Measurements from ENCODE around the gene NT5DC3. TPM values are rescaled to one million over a fixed set of nuclear protein-coding genes. Genes with fewer than 3 reads are reported as not detected.
A peak's percentile ranks its signal among the peaks of the same experiment; 100 is the strongest.

Gene NT5DC3
- total and polyA plus RNA-seq, 2 donors (not counting 3 experiments of a cell fraction or from before 2014, with no cell fraction given), result 1.5 to 6.7 TPM

GRCh38 chr12:103774977-103775560 lies 66.0 kb downstream of the NT5DC3 start:
- no peak for TF ChIP-seq POLR2A (IDR thresholded peaks at IDR 0.05; ENCODE audit: low read depth, low read length)
- TF ChIP-seq GATA2 (IDR thresholded peaks at IDR 0.05; ENCODE audit: insufficient read depth, insufficient read length, low read depth, low read length), result no peak
- TF ChIP-seq FOS (IDR thresholded peaks at IDR 0.05; ENCODE audit: borderline replicate concordance, insufficient read depth, low read length), result no peak
- no peak for TF ChIP-seq CTCF (IDR thresholded peaks at IDR 0.05; ENCODE audit: extremely low read depth in 1 of 2, insufficient read depth in 1 of 2, low read depth in 1 of 2, low read length in 2 of 2)
- TF ChIP-seq JUN (IDR thresholded peaks at IDR 0.05; ENCODE audit: borderline replicate concordance, insufficient read depth, insufficient read length, low read depth), result no peak
- no peak for TF ChIP-seq EZH2 (IDR thresholded peaks at IDR 0.05; ENCODE audit: borderline replicate concordance, low read depth, low read length, severe bottlenecking)
- no peak for TF ChIP-seq MYC (IDR thresholded peaks at IDR 0.05; ENCODE audit: low read depth, low read length)
- TF ChIP-seq POLR2AphosphoS5 (IDR thresholded peaks at IDR 0.05; ENCODE audit: insufficient read depth, low read depth, low read length), result no peak
- no peak for TF ChIP-seq MAX (IDR thresholded peaks at IDR 0.05; ENCODE audit: insufficient read depth, insufficient read length)
- H4K20me1 ChIP-seq (replicated peaks; ENCODE audit: control insufficient read depth, extremely low read depth, insufficient read depth, low read length), result no peaks in the 10 kb centered on the region
- no peak overlapping the region for H3K9ac ChIP-seq (replicated peaks; ENCODE audit: extremely low read depth, insufficient read depth, low read length)
- intact Hi-C loops (cut with micrococcal nuclease), result no loop called here
- ChIA-PET CTCF (interaction anchor here (6.3 kb wide), 1 partner anchor 94 kb away, joined by 165 read pairs; no protein-coding TSS in a partner anchor), POLR2A (no interaction called here)
- dilution Hi-C loops (cut with MboI; ENCODE audit: extremely low pct_ligation_motif_present, low sequenced_read_pairs), result no loop called here
- no peaks in the 10 kb centered on the region for H3K79me2 ChIP-seq (ENCODE audit: control insufficient read depth, insufficient read depth, low read length)
- H3K9me3 ChIP-seq (replicated peaks; ENCODE audit: control insufficient read depth, insufficient read depth, low read length), result no peaks in the 10 kb centered on the region
- FAIRE-seq (peak; percentile 35), DNase-seq (ENCODE audit: low read depth, low spot score) (no peak)
- no peaks in the 10 kb centered on the region for H3K9me1 ChIP-seq (replicated peaks; ENCODE audit: control insufficient read depth, extremely low read depth, insufficient read depth, low read length)
- no TSS peak for BruUV-seq (replicated peaks)
- no peak overlapping the region for H3K4me3 ChIP-seq (replicated peaks in 1 of 3; ENCODE audit: insufficient read depth in 1 of 3, low read depth in 1 of 3, low read length in 3 of 3)
- no peaks in the 10 kb centered on the region for H3K4me1 ChIP-seq (ENCODE audit: control insufficient read depth, extremely low read depth, insufficient read depth, low read length)
- no peaks in the 10 kb centered on the region for H3K27me3 ChIP-seq (ENCODE audit: control insufficient read depth in 2 of 2, insufficient read depth in 2 of 2, low read length in 2 of 2)
- H3K27ac ChIP-seq (ENCODE audit: insufficient read depth, low read depth, low read length), result no peak overlapping the region
- H3K4me2 ChIP-seq (ENCODE audit: insufficient read depth, low read length), result no peak overlapping the region
- no peak overlapping the region for H2AFZ ChIP-seq (ENCODE audit: low read depth, low read length)
- no peaks in the 10 kb centered on the region for H3K36me3 ChIP-seq (ENCODE audit: control insufficient read depth in 2 of 2, extremely low read depth in 1 of 2, insufficient read depth in 2 of 2, low read length in 2 of 2)

Data from endothelial cell of umbilical vein (primary cell).